Dermis microvascular lymphatic vessel endothelial cell (primary cell): Measurements from ENCODE around the gene PGGHG. TPM values are rescaled to one million over a fixed set of nuclear protein-coding genes. Genes with fewer than 3 reads are reported as not detected.
A peak's percentile ranks its signal among the peaks of the same experiment; 100 is the strongest.
"Not testable (repeated sequence)": the region's sequence is repeated elsewhere in the genome, so short reads cannot be mapped to it uniquely, and the experiment has no call there.

Source experiments
- DNase-seq, 2 donors: peaks; one replicate each; pipeline versions ENCODE4 v3.0.0 to v3.0.0-alpha.2; 2010; ENCODE audit warnings: low read depth in 2 of 2
- total RNA-seq: library from RNA; depleted of rRNA; stranded (reverse); fragments of >200 nt; gene quantifications from 2 replicates; pipeline ENCODE4 v1.2.1, GENCODE V29; 2014

PGGHG gene
- total RNA-seq, 1 donor from 2014 or later, result 6.7 TPM

DNA sequence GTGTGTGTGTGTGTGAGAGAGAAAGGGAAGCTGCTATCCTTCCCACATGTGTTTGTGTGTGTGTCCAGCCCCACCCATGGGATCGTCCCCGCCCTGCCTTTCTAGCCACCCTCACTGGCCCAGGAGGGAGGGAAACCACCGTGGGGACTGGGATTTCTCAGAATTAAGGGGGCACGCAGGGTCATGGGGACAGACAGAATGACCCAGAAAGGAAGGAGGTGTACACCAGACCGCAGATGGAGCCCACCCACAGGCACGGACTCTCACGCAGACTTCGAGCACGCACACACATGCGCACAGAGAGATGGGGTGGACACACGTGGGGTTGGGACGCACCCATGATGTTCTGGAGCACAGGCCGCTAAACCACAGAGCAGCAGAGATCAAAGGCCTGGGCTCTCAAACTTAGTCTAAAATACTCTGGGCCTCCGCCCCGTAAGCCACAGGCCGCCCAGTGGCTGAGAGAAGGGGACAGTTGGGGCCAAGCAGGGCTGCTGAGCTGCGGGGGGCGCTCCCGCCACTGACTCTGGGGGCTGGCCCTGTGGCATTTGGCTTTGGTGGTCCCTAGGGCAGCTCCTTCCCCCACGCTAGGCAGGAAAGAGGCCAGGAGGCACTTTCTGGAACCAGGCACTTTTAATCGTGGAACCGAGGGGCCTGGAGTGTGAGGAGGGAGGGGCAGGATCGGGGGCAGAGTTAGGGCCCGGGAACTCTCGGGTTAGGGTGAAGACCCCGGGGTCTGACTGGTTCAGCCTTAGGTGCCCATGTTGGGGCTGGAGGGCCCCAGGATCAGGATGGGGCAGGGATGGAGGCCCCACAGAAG is 8.9 kb downstream of the PGGHG start:
- no peak for DNase-seq

DNA sequence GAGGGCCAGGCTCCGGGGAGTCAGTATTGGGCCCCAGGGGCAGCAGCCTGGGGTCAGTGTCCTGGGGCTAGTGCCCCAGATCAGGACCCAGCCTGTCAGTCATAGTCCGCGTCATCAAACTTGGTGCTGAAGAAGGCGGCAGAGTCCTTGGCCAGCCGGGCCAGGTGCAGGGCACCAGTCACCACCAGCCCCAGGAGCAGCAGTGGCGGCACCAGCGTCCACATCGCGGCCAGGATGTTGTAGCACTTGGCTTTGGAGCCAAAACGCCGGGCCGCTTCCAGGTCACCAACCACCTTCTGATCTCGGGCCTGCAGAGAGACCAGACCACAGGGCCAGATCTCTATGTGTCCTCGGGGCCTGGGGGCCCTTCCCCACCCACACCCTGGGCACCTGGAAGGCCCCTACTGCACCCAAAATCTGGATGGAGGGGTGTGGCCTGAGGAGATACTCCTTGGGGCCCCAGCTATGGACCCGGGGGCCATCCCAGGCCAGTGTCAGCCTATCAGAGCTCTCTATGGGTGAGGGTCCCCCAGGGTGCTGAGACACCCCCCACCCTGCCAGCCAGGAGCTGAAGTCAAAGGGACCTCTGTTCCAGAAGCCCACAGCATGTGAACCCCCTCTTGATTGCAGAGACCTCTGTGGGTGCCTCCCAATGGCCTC is 9.6 kb downstream of the PGGHG start:
- DNase-seq, result peak; percentile 19 to 59

DNA sequence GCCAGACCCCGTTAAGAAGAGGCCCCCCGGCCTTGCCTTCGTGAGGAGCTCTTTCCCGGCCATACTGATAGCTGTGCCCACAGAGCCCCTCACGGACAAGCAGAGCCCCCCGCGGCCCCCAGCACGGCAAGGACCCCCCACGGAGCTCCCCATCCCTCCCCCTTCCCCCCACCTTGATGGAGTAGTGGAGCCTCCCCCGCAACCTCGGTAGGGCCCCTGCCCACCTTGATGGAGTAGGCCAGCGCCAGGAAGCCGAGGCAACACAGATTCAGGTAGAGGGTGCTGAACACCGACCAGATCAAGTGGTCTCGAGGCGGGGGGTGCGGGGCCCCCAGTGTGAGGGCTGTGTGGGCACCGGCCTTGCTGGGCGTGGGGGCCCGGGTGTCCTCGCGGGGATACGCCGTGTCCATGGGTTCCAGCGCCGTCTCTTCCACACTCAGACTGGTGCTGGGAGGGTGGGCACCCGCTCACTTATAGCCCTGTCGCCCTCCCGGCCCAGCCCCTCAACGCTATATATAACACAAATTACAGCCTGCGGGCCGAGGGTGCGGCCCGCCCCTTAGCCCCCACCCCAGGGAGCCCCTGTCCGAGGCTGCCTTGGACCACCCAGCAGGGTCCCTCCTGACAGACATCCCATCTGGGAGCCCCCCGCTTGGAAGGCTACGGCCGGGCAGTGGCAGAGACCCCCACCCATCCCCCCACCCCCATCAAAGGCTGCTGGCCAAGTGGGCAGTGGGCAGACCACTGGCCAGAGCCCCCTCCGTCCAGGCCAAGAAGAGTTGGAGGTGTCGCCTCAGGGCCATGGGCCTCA is 10.4 kb downstream of the PGGHG start, which contains the start of gene IFITM5:
TSS of gene IFITM5 (minus strand) at position 446 of the 811 bp plus-strand sequence. CDS start at position 410, 36 bp downstream.
- no peak for DNase-seq

DNA sequence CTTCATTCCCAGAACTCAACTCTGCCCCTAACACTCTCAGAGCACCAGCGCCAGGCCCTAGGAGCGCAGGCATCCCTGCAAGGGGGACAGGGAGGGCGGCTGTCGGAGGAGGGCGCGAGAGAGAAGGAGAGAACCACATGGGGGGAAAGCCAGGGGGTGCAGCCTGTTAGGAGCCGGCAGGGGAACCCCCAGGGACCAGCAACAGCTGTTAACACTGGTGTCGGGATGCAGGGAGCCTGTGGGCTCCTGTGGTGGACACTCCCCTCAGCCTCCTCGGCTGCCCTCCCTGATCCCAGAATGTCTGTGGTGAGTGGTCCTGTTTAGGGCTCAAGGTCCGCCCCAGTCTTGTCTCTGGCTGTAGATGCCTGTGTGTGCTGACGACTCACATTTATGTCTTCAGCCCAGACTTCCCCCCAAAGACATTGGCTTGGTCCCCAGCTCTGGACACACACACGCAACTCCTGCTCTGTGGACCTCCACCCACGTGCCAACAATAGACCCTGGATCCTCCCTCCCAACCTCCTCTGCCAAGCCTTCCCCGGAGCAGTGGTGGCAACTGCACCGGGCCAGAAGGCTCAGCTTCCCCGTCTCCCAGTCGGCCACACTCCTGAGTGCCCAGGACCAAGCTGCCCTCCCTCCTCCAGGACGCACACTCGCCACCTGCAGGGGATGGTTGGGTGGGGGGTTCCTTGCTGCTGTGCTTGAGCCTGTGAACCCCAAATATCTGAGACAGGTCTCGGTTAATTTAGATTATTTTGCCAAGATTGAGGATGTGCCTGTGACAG is 11.2 kb downstream of the PGGHG start:
- peak in 1 of 2 donors; percentile 29 for DNase-seq

DNA sequence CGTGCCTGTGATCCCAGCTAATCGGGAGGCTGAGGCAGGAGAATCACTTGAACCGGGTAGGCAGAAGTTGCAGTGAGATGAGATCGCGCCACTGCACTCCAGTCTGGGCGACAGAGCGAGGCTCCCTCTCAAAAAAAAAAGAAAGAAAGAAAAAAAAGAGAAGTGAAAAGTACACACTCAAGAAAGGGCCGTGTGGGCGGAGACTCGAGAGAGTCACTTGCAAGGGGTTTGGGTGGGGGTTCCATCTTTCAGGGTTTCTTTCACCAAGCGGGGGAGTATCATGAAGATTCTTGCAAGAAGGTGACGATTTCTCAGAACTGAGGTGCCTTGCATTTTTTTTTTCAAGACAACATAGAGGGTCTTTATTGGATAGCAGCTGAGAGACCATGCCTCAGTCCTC is 14.4 kb downstream of the PGGHG start:
- no peak for DNase-seq

DNA sequence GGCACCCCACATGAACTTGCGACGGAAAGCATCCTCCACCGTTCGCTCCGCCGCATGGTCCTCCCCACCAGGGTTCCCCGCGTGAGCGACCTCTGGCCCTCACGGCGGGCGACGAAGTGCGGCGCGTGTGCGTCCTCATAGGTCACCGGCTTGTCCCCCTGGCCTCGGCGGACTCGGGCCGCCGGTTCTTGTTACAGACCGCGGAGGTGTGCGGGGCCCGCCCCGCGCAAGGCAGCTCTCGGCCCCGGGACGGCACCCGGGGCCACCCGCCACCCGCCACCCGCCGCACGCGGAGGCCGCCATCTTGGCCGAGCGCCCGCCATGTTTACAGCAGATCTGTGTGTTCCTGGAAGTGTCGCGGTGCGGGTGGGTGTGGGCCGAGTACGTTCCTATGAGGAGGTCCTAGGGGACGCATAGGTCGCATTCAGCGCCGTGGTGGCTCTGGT is 15.2 kb downstream of the PGGHG start:
- no peak for DNase-seq

DNA sequence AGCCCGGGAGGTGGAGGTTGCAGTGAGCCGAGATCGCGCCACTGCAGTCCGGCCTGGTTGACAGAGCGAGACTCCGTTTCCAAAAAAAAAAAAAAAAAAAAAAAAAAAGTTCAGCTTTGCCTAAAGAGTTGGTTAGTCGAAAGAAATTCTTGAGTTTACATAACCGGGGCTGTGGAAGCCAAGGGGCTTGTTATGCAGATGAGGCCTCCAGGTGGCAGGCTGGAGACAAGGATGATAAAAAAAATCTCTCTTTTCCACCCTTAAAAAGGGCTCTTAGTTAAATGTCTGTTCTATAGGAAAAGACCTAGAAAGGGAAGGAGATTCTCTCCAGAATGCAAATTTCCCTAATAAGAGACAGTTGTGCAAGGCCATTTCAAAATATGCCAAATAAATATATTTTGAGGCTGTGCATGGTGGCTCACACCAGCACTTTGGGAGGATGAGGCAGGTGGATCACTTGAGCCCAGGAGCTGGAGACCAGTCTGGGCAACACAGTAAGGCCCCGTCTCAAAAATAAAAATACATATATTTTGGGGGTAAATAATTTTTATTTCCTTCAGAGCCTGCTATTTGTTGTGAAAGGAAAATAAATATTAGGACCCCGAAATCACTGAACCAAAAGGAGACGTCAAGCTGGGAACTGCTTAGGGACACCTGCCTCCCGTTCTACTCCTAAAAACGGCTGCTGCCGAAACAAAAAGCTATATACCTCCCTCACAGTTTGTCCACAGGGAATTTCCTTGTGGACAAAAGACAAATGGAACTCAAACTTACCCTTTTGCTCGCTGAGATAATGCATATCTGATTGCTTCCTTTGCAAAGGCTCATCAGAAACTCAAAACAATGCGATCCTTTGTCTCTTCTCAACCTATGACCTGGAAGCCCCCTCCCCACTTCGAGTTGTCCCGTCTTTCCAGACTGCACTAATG is 16.3 kb downstream of the PGGHG start:
- DNase-seq, result peak; percentile 55 to 77

DNA sequence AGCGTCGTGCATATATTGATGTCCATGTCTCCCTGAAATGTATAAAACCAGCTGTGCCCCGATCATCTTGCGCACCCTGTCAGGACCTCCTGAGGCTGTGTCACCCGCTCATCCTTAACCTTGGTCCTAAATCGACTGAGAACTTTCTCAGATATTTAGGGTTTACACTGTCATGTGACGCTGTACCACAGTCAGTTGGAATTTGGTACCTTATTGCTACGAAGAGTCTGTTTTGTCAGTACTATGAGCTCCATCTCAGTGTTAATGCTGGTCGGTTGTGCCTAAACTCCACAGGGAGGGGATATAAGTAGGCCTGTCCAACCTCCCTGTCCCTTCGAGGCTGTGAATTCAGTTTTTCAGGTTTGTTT is 16.9 kb downstream of the PGGHG start:
- DNase-seq, result no peak

DNA sequence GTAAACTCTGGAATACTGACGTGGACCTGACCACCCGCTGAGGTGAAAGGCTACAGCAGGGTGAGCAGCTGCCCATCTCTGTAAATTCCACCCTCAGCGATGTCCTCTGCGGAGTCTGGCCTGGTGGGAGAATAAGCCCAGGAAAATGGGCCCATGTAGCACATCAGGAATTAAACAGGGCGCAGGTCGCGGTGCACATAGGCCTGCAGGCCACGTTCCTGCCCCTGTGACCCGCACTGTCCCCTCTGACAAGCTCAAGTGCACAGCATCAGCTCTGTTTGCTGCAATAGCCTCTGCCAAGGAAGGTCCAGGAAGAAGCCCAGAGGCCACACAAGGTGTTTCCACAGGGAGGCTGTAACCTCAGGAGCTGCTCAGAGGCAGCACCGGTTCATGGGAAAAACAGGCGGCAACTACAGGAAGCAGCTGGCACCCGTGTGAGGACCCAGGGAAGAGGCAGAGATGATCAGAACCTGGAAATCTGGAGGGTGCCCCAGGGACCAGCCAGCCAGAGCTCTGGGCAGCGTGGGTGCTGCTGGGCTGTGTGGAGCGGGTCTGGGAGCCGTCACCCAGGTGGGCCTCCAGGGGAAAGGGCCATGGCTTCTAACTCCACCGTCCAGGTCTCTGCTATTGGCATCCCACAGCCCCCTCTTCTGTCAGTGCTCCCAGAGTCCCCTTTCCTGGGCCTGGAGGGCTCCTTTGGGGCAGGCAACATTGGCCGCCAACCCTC is 17.9 kb downstream of the PGGHG start:
- DNase-seq, result no peak

DNA sequence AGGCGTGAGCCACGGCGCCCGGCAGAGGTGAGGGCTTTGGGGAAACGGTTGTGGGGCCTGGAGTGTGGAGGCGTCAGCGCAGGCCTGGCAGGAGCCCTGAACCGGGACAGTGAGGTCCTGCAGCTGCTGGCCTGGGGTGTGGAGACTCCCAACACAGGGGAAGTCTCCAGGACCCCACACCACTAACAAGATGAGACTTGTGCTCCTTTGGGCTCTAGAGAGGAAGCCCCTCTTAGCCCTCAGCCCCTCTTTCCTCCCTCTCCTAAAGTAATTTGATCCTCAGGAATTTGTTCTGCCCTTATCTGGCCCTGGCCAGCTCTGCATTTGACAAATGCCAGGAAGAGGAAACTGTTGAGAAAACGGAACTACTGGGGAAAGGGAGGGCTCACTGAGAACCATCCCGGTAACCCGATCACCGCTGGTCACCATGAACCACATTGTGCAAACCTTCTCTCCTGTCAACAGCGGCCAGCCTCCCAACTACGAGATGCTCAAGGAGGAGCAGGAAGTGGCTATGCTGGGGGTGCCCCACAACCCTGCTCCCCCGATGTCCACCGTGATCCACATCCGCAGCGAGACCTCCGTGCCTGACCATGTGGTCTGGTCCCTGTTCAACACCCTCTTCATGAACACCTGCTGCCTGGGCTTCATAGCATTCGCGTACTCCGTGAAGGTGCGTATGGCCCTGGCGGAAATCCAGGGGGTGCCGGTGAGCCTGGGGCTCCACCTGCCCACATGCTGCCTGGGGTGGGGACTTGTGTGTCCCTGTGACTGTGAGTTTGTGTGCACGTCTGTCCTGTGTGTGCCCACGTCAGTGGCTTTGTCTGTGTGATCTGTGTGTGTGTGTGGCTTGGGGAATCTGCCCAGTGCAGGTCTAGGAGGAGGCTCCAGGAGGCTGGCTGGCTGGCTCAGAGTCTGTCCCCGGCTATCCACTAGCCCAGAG is 19.1 kb downstream of the PGGHG start, which contains the start of gene IFITM2:
TSS of gene IFITM2 (plus strand) at position 51 of the 943 bp plus-strand sequence. CDS start at position 428, 377 bp downstream.
- DNase-seq, result peak; percentile 74 to 76

DNA sequence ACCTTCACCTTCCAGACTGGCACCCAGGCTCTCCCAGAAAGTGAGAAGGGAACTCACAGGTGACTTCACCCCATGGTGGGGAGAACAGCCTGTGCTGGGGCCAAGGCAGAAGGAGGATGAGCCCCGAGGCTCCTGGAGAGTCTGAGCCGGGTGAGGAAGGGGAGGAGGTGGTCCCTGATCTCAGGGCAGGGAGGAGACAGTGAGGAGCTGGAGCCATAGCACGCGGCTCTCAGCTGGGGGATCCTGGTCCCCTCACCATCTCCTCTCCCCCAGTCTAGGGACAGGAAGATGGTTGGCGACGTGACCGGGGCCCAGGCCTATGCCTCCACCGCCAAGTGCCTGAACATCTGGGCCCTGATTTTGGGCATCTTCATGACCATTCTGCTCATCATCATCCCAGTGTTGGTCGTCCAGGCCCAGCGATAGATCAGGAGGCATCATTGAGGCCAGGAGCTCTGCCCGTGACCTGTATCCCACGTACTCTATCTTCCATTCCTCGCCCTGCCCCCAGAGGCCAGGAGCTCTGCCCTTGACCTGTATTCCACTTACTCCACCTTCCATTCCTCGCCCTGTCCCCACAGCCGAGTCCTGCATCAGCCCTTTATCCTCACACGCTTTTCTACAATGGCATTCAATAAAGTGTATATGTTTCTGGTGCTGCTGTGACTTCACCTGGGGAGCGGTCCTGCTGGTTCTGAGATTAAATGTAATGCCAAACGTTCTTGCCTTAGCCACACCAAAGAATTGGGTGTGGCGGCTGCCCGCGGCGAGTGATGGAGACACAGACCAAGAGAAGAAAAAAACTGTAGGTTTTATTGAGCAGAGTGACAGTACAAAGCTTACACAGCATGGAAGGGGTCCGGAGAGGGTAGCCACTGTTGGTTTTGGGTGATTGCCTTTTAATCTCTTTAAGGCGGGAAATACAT is 20.1 kb downstream of the PGGHG start:
- not testable (repeated sequence) for DNase-seq

DNA sequence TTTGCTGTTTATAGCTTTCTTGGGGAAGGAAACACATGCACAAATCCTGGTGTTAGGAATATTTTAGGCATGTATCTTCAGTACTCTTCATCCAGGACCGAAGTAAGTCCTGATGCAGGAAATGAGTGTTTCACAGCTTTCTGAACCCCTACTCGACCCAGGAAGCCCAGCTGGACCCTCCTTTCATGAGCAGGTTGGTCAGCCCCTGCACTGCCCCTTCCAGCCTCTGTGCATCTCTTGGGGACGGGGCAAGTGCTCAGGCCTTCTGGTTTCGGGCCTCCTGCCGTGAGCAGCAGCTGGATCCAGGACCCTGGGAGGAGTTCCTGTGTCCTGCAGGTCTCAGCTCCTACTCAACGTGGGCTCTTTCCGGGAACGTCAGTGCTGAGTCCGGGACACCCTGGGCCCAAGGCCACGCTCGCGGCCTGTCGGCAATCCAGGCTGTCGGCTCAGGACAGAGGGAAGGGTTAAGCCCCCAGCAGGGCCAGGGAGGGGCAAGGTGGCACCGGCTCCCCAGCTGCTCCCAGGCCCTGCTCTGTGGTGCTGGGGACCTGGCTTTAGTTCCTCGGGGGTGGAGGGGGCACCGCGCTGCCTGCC is 21.1 kb downstream of the PGGHG start:
- DNase-seq, result peak in 1 of 2 donors; percentile 11

DNA sequence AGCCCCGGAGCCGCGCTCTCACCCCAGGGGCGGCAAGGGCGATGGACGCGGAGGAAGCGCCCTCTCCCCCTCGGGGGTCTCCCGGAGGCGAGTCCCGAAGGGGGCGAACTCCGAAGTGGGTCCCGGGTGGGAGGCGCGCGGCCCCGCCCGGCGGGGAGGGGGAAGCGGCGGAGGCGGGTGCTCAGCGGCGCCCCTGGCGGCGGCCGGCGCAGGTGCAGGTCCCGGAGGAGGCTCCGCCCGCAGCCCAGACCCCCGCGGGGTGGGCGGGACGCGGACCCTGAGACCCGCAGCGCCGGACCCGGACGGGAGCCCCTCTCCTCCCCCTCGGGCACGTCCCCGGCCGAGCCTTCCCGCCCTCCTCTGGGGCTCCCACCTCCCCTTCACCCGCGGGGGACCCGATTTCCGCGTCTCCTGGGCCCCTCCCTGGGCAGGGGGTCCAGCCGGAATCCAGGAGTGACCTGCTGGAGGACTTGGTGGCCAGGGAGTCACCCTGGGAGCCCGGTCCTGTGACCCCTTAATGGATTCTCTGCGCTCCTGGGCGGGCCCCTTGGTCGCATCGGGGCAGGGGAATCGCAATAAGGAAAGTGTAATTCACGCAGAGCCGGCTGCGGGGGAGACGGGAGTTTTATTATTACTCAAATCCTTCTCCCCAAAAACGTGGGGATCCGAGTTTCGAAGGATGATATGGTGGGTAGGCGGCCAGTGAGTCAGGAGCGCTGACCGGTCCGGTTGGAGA is 22.3 kb downstream of the PGGHG start:
- not testable (repeated sequence) for DNase-seq

DNA sequence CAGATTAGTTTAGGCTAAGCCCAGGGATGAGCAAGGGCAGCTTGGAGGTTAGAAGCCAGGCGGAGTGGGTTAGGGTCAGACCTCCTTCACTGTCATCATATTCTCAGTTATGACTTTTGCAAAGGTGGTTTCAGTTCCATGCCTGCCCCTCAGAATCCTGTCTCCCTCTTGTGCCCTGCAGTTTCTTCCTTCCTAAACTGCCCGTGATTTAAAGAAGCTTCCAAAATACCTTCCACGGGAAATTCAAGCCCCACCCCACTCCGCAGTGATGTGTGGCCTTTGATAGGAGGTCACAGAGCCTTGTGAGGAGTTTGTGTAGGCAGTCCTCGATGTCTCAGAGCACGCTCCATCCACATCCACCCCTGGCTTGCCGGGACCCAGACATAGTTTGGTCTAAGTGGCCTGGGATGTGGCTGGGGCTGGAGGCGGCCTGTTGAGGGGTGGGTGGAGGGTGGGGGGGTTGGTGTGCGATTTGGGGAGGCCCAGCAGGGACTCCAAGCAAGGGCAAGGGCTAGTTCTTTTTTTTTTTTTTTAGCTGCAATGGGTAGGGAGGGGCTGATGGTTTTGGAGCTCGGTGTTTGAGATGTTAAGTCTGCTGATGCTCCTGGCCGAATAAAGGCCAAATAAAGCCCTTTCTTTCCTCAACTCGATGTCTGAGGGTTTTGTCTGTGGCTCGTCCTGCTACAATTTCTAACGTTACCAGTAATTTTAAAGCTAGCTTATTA is 23.3 kb downstream of the PGGHG start:
- DNase-seq, result no peak

DNA sequence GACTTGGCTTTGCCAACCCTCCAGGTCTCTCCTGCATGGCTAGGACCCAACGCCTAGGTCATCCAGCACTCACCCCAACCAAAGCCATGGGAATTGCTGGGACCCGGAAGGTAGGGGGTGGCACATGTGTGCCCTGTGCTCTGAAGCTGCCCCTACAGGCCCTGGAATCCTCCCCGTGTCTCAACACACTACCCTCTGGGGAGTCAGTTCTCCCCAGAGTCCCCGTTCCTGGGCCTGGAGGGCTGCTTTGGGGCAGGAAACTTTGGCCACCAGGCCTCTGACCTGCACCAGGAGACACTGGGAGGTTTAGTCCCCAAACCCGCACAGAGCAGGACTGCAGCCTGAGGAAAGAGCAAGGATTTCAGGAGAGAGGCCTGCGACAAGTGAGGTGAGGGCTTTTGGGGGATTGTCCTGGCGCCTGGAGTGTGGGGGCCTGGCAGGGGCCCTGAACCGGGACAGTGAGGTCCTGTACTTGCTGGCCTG is 24.4 kb downstream of the PGGHG start:
- no peak for DNase-seq
